MM.1S (cell line): Measurements from ENCODE around the gene DNMT3A.

ENCODE experiments used
- EZH2phosphoT487 ChIP-seq: fragments of 300-600 bp; sonication (generic); IDR thresholded peaks from 2 replicates; pipeline ENCODE4 v1.6.1; 2018; ENCODE audit warnings: antibody characterized with exemption, low read length
- TF ChIP-seq, protein P1 (sequence below): fragments of 300-600 bp; sonication (generic); IDR thresholded peaks from 2 replicates; pipeline ENCODE4 v1.5.1; 2016; ENCODE audit warnings: antibody characterized with exemption, low read length, mixed read lengths

DNA sequence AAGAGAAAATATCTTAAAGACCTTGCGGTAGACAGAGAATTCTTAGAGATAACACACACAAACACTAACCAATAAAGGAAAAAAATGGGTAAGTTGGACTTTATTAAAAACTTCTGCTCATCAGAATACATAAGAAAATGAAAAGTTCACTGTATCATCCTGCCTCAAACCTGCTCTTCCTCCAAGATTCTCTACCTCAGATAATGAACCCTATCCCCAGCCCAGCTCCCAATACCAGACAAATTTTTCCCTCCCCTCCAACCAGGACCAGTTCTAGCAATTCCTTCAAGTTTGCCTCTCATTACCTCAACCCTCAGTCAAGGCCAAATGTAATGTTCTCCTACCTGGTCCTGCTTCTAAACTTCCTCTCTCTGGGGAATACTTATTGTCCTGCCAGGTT is 79.4 kb downstream of the DNMT3A start:
- no peak for TF ChIP-seq EZH2phosphoT487
- TF ChIP-seq, protein P1, sequence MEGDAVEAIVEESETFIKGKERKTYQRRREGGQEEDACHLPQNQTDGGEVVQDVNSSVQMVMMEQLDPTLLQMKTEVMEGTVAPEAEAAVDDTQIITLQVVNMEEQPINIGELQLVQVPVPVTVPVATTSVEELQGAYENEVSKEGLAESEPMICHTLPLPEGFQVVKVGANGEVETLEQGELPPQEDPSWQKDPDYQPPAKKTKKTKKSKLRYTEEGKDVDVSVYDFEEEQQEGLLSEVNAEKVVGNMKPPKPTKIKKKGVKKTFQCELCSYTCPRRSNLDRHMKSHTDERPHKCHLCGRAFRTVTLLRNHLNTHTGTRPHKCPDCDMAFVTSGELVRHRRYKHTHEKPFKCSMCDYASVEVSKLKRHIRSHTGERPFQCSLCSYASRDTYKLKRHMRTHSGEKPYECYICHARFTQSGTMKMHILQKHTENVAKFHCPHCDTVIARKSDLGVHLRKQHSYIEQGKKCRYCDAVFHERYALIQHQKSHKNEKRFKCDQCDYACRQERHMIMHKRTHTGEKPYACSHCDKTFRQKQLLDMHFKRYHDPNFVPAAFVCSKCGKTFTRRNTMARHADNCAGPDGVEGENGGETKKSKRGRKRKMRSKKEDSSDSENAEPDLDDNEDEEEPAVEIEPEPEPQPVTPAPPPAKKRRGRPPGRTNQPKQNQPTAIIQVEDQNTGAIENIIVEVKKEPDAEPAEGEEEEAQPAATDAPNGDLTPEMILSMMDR, result no peak
